Measurements from ENCODE around the gene THRB. TPM values are rescaled to one million over a fixed set of nuclear protein-coding genes. Genes with fewer than 3 reads are reported as not detected.

Gene THRB
- total RNA-seq, 1 donor = 0.36 TPM

- no peaks in the 10 kb centered on the region for H3K27me3 ChIP-seq (ENCODE audit: insufficient read depth, low read length)
- no peaks in the 10 kb centered on the region for H3K36me3 ChIP-seq (ENCODE audit: insufficient read depth, low read length)
- H3K79me2 ChIP-seq (ENCODE audit: insufficient read depth, low read length) = no peaks in the 10 kb centered on the region
- H2AFZ ChIP-seq (ENCODE audit: low read length) = no peak overlapping the region
- H3K4me1 ChIP-seq (ENCODE audit: insufficient read depth, low read length) = no peaks in the 10 kb centered on the region
- H4K20me1 ChIP-seq (ENCODE audit: insufficient read depth, low read length) = no peaks in the 10 kb centered on the region
- H3K4me2 ChIP-seq (ENCODE audit: insufficient read depth, low read length) = no peak overlapping the region
- DNase-seq (ENCODE audit: insufficient read length, low spot score, missing footprints) = no peak
- no peak overlapping the region for H3K4me3 ChIP-seq (ENCODE audit: insufficient read depth, low read length)
- no peak overlapping the region for H3K27ac ChIP-seq (ENCODE audit: low read depth, low read length)
- H3K9me3 ChIP-seq (ENCODE audit: low read depth, low read length) = no peaks in the 10 kb centered on the region
- TF ChIP-seq CTCF (IDR thresholded peaks at IDR 0.05; ENCODE audit: extremely low read depth, low read depth, low read length) = no peak
Measured at GRCh38 chr3:24396338-24396737, 98.3 kb downstream of the THRB start.

- no peak for TF ChIP-seq CTCF (IDR thresholded peaks at IDR 0.05; ENCODE audit: extremely low read depth, low read depth, low read length)
Measured at GRCh38 chr3:24394754-24395153, 99.9 kb downstream of the THRB start.

GRCh38 chr3:24393316-24393715 is 101.3 kb downstream of the THRB start:
- Histone ChIP-seq H3K4me2 (ENCODE audit: insufficient read depth, low read length) (no peak overlapping the region), H3K36me3 (ENCODE audit: insufficient read depth, low read length) (no peaks in the 10 kb centered on the region), H4K20me1 (ENCODE audit: insufficient read depth, low read length) (no peaks in the 10 kb centered on the region), H3K9me3 (ENCODE audit: low read depth, low read length) (no peaks in the 10 kb centered on the region), H3K4me3 (ENCODE audit: insufficient read depth, low read length) (no peak overlapping the region), H3K27ac (ENCODE audit: low read depth, low read length) (no peak overlapping the region), H3K4me1 (ENCODE audit: insufficient read depth, low read length) (no peaks in the 10 kb centered on the region), H2AFZ (ENCODE audit: low read length) (no peak overlapping the region), H3K79me2 (ENCODE audit: insufficient read depth, low read length) (no peaks in the 10 kb centered on the region), H3K27me3 (ENCODE audit: insufficient read depth, low read length) (no peaks in the 10 kb centered on the region)
- TF ChIP-seq CTCF (IDR thresholded peaks at IDR 0.05; ENCODE audit: extremely low read depth, low read depth, low read length) = no peak
- no peak for DNase-seq (ENCODE audit: insufficient read length, low spot score, missing footprints)

More at GRCh38 chr3:24394754-24395153, 99.9 kb downstream of the THRB start:
- Histone ChIP-seq H3K4me3 (ENCODE audit: insufficient read depth, low read length) (no peak overlapping the region), H3K27me3 (ENCODE audit: insufficient read depth, low read length) (no peaks in the 10 kb centered on the region), H3K36me3 (ENCODE audit: insufficient read depth, low read length) (no peaks in the 10 kb centered on the region), H2AFZ (ENCODE audit: low read length) (no peak overlapping the region), H3K79me2 (ENCODE audit: insufficient read depth, low read length) (no peaks in the 10 kb centered on the region), H3K4me1 (ENCODE audit: insufficient read depth, low read length) (no peaks in the 10 kb centered on the region), H3K27ac (ENCODE audit: low read depth, low read length) (no peak overlapping the region), H4K20me1 (ENCODE audit: insufficient read depth, low read length) (no peaks in the 10 kb centered on the region), H3K9me3 (ENCODE audit: low read depth, low read length) (no peaks in the 10 kb centered on the region), H3K4me2 (ENCODE audit: insufficient read depth, low read length) (no peak overlapping the region)
- no peak for DNase-seq (ENCODE audit: insufficient read length, low spot score, missing footprints)

- Histone ChIP-seq H2AFZ (ENCODE audit: low read length) (no peak overlapping the region), H3K9me3 (ENCODE audit: low read depth, low read length) (no peaks in the 10 kb centered on the region), H4K20me1 (ENCODE audit: insufficient read depth, low read length) (no peaks in the 10 kb centered on the region), H3K79me2 (ENCODE audit: insufficient read depth, low read length) (no peaks in the 10 kb centered on the region), H3K4me3 (ENCODE audit: insufficient read depth, low read length) (no peak overlapping the region), H3K27ac (ENCODE audit: low read depth, low read length) (no peak overlapping the region), H3K27me3 (ENCODE audit: insufficient read depth, low read length) (no peaks in the 10 kb centered on the region), H3K36me3 (ENCODE audit: insufficient read depth, low read length) (no peaks in the 10 kb centered on the region), H3K4me2 (ENCODE audit: insufficient read depth, low read length) (no peak overlapping the region), H3K4me1 (ENCODE audit: insufficient read depth, low read length) (no peaks in the 10 kb centered on the region)
- DNase-seq (ENCODE audit: insufficient read length, low spot score, missing footprints) = no peak
- no peak for TF ChIP-seq CTCF (IDR thresholded peaks at IDR 0.05; ENCODE audit: extremely low read depth, low read depth, low read length)
Measured at GRCh38 chr3:24390169-24391130, 104.2 kb downstream of the THRB start.

All from osteoblast (primary cell).